HG02981 (cell line): ENCODE data around the gene CMKLR1.

ENCODE experiments used
- ATAC-seq: cut with Tn5 transposase; IDR thresholded peaks from one replicate; pipeline ENCODE4 v1.9.1; 2021; ENCODE audit warnings: mild to moderate bottlenecking, moderate library complexity; ENCODE audit not compliant: unreplicated experiment

CMKLR1 gene

DNA sequence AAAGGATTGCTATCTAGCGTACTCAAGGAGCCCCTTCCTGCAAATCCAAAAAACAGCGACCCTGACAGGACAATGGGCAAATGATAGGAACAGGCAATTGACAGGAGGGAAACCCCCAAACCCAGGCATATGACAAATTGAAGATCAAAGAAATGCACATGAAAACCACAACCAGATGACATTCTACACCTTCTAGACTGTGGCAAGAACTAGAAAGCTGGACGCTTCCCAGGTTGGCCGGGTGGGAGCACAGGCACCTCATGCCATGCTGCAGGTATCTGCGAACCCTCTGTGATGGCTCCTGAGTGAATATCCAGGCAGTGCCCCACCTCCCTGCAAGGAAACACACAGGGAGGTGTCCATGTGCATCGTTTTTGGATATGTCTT is 37.1 kb downstream of the CMKLR1 start:
- ATAC-seq = no peak

DNA sequence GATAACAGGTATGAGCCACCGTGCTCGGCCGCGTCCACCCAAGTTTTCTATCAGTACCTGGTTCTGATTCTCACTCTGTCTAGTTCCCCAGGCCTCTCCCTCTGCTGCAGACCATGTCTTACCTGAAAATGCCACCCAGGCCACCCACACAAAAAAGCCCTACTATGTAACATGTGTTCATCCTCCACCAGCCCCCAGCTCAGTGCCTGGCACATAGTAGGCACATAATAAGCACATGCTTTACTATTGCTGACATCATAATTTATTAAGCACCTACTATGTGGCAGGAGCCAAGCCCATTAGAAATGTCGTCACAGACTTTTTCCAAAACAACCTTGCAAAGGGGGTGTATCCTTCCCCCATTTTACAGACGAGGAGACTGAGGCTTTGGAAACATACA is 37.8 kb downstream of the CMKLR1 start:
- ATAC-seq = no peak

DNA sequence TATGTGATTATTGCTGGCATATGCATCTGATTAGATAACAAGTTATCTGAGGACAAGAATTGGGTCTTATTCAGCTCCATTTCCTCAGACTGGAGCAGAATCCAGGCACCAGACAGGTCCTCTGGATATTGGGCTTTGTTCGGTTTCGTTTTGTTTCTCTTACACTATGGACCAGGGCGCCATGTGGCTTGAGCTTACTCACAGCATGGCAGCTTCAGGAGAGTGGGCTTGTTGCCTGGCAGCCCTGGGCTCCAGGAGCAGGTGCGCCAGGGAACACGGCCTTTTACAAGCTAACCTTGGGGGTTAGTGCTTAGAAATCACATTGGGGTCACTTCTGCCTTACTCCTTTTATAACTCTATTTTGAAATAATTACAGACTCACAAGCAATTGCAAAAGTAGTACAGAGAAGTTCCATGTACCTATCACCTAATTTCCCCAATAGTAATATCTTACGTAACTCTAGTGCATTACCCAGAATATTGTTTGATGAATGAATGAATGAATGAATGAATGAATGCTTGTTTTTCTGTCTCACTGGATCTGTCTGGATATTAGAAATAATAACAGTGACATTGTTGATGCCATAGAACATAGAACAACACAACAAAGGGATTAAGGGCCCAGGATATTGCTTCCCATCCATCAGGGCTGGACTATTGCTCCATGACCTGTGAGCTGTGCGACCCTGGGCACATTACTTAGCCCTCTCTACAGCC is 39.0 kb downstream of the CMKLR1 start:
- no peak for ATAC-seq

DNA sequence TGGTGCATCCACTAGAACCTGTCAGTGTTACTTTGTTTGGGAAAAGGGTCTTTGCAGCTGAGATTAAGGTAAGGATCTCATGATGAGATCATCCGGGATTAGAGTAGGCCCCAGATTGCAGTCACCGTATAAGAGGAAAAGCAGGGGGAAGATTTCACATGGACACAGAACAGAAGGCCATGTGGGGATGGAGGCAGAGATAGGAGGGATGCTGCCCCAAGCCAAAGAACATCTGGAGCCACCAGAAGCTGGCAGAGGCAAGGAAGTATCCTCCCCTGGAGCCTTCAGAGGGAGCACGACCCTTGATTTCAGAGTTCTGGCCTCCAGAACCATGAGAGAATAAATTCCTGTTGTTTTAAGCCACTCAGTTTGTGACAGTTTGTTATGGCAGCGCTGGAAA is 39.6 kb downstream of the CMKLR1 start:
- ATAC-seq = no peak

DNA sequence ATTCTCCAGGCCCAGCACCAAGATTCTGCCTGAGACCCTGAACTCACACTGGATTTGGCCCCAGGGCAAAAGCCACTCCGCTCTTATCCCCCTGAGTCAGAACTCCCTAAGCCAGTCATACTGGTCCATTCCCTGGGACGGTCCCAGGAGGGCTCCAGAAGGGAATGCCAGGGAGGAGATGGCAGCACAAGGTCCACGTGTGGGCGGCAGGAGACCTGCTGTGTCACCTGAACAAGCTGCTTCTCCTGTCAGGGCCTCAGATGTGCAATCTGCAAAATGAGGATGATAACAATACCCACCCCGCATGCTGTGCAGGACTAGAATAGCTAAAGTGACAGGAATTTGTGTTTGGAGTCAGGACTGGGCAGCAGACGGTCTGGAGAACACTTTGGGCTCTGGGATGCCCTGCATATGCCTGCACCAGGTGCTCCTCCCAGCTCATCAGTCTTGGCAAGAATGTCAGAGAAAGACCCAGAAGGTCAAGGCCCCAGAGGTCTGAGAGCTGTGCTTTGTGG is 40.3 kb downstream of the CMKLR1 start:
- ATAC-seq = no peak

DNA sequence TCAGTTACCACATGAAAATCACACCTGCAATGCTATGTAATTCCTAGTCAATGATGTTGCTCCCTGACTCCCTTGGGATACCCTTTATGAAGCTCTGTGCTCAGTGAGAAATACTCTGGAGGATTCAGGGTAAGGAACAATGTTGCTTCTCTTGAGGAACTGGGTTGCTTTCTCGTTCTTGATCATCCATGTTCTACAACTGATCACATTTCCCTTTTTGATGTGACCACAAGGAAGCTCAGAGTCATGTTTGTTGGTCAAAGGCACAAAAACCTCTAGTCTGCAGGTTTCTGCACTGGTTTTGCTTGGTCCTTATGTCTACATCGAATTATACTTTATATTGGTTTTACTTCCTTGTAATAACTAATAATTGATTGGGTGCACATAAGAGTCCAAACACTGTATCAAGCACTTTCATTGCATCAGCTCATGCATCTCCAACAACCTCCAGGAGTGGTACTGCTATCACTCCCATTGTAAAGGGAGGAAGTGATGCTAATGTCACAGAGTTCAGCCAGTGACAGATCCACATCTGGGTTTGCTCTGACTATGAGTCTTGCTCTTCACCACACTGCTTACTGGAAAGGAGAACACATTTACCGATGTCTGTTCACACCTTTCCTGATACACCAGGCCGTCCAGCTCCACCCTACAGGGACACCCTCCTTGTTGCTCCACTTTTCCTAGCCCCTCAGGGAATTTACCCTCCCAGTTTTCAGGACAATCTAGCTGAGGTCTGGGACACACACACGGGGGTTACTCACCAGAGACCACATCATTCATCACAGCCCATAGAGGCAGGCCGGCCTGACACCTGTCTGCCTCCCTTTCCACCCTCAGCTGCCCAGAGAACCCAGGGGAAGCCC is 41.0 kb downstream of the CMKLR1 start:
- no peak for ATAC-seq

DNA sequence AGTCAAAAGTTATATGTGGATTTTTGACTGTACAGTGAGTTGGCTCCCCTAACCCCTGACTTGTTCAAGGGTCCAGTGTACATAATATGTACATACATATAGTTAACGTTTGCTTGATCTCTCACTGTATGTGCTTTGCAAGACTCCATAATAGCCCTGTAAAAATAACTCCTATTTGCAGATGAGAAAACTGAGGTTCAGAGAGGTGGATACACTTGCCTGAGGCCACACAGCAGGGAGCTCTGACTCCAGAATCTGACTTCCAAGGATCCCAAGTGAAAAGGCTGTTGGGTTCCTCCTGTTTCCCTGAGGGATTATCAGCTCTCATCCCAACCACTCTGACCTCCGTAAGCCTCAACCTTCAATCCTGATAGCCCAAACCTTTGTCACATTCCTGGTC is 41.7 kb downstream of the CMKLR1 start:
- no peak for ATAC-seq

DNA sequence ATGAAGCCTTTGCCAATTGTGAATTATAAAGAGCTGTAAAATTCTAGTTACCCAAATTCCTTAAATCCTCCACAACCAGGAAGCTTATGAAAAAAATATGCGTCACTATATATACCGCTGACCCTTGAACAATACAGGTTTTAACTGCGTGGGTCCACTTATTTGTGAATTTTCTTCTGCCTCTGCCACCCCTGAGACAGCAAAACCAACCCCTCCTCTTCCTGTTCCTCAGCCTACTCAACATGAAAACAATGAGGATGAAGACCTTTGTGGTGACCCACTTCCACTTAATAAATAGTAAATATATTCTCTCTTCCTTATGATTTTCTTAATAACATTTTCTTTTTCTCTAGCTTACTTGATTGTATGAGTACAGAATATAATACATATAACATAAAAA is 42.2 kb downstream of the CMKLR1 start:
- ATAC-seq = no peak

DNA sequence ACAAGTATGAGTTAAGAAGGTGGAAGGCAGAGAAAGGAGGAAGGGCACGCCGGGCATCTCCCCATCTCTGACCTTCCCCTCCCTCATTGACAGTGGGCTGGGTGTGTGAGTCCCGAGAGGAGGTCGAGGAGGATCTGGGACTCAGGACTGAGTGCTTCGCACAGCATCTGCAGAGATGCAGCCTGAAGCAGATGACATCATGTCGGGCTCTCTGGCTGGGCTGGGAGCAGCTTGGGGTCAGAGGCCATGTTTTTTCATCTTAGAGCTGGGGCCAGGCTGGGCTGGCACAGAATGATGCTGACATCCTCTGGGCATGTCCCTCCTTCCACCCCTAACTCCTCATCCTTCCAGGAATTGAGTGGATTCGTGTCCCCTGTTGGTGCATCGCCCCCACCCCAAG is 43.5 kb downstream of the CMKLR1 start:
- ATAC-seq = no peak

DNA sequence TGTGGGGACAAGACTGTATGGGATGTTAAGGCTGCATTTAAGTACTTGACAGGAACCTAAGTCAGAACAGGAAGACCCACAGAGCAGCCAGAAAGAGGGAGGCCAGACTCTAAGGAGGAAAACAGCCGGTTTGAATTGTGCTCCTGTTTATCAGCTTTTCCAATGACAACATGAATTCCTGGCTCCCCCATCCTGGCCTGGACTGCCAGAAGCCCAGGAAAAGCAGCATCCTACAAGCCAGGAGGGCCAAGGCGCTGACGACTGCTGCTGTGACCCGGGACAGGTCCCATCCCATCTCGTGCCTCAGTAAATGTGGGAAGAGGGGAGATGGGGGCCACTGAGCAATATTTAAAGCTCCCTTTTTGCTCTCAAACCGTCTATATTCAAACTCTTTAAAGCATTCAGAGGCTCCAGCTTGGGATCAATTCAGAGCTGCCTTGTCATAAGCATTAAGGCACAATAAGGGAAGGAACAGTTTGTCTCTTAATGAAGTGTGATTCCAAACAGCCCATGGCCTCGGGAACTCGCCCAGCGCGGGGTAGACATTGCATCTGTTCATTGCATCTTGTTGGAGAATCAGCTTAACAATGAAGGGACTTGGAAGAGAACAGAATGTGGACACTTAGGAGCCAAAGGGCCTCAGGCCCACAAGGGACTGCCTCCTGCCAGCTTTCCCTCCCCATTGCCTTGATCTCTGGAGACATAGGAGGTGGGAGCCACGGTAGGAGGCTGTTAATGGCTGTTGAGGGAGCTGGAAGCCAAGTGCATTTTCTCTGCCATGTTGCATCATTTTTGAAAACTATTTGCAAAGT is 49.6 kb downstream of the CMKLR1 start:
- ATAC-seq = no peak

DNA sequence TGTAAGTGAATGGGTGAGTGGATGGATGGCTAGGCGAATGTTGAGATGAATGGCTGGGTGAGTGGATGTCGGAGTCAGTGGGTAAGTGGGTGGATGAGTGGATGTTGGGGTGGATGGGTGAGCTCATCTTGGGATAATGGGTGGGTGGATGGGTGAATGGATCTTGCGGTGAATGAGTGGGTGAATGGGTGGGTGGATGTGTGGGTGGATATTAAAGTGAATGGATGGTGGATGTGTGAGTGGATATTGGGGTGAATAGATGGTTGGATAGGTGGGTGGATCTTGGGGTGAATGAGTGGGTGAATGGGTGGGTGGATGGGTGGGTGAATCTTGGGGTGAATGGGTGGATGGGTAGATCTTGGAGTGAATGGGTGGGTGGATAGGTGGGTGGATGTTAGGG is 51.9 kb downstream of the CMKLR1 start:
- no peak for ATAC-seq

DNA sequence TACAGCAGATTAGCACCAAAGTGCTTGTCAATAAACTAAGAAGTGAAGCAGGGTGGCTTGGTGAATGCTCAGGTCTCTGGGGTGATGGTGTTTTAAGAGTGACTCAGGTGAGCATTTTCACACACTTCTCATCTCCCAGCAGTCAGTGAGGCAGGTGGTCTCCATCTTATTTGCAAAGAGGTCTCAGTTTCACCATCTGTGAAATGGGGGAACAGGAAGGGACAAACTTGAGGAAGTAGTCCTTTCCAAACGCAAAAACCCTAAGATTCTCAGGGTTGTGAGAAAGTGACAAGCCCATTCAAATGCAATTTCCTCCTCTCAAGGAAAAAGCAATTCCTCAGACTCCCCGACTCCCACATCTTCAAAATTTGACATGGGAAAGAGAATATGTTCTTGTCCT is 54.1 kb downstream of the CMKLR1 start:
- no peak for ATAC-seq

DNA sequence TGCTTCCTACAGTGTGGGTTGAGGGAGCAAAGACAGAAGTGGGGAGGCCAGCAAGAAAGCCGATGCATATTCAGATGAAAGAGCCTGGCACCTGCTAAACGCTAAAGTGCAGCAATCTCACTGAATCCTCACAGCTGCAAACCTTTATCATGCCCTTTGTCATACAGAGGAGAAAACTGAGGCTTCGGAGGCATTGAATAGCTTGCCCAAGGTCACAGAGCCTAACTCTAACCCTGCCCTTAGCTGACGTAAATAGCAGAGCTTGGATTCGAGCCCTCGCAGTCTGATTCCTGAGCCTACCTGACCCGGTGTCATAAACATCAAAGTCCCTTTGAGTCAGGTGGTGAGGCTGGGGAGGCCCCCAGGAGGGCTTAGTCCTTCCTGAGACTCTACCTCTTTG is 54.9 kb downstream of the CMKLR1 start:
- ATAC-seq = no peak

DNA sequence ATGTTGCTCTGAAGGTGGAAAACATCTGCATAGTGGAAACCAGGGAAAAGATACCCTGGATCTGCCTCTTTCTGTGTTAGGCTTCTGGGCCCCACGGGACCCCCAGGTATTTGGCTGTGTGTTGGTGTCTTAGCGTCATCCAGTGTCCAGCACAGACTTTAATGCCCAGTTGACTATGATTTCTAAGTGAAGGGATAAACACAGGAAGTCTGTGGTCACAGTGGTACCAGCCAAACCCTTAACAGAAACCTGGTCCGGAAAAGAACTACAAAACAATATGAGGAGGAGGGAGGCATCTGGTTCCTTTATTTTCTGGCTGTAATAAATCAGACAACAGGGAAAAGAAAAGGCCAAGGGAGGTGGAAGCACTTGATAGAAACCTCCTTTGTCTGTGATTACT is 56.4 kb downstream of the CMKLR1 start:
- ATAC-seq = no peak

DNA sequence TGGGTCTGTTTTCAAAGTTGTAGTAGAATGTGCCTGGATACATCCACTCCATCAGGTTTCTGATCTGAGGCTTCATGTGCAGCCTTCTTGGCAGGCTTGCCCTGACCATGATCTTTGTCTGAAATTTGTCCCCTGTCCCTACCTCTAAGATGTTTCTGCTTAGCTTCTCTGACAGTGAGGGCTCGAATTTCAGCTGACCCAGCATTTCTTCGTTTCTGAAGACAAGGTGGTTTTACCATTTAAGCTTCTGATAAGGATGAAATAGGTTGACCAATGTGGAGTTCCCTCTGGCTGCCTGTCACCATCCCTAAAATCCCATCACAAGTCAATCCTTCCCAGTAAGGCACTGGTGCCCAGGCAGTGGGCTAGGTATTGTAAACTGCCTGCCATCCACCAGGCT is 57.0 kb downstream of the CMKLR1 start:
- no peak for ATAC-seq

DNA sequence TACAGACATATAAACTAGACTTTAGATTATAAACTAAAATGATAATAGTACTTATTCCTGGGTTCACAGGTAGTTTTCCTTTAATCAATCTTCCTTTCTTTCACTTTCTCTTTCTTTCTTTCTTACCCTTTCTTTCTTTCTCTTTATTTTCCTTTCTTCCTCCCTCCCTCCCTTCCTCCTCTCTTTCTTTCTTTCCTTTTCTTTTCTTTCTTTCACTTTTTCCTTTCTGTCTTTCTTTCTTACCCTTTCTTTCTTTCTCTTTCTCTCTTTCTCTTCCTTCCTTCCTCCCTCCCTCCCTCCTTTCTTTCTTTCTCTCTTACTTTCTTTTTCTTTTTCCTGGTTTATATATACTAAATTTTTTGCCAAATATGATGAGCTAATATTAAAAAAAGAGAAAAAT is 61.5 kb downstream of the CMKLR1 start:
- no peak for ATAC-seq

DNA sequence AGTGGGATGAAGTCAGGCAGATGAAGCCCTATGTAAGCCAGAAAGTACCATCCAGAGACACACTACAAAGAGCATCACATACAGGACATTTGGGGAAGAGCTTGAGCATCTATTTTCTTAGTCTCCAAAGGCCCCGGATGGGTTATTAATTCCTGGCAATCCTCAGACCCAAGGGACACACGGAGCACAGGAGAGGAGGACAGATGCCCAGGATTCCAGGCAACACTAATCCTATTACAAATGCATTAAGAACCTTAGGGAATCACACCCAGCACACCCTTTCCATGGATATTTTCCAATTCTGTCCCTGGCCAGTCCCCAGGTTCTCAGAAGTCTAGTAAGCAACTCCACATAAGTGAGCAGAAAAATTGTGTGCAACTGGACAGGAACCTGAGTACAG is 65.9 kb downstream of the CMKLR1 start:
- no peak for ATAC-seq

DNA sequence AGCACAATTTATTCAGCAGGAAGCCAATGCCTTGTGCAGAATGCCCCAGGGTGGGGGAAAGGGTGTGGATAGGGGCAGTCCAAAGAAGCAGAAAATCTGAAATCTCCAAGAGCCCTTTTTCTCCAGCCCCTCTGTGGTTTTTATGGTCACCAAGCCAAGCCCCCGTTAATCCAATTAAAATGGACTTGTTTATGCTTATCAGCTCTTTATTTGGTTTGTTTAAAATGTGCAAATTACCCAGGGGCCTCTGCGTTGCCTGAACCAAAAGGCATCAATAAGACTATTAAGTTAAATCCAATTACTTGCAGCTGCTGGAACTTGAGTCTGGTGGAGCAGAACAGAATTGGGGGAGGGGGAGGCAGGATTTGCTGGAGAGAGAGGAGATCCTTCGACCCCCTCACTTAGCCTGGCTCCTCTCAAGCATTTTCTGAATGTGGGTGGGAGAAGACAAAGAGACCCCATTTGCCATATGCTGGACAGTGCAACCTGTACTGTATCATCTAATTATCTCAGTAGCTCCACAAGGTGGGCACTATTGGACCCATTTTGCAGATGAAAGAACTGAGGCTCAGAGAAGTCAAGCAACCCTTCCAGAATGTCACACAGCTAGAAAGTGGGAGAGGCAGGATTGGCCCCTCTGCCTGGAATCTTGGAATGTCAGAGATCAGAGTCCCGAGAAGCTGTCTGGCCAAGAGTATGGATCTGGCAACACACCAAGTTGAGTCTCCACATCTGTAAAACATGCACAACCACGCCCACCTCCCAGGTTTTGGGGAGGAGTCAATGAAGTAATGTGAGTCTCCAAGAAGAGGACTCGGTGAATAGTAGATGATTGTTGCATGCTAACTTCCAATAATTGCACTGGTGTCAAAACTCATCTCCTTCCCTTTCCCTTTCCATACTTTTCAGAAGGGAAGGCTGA is 66.9 kb downstream of the CMKLR1 start:
- ATAC-seq = no peak

DNA sequence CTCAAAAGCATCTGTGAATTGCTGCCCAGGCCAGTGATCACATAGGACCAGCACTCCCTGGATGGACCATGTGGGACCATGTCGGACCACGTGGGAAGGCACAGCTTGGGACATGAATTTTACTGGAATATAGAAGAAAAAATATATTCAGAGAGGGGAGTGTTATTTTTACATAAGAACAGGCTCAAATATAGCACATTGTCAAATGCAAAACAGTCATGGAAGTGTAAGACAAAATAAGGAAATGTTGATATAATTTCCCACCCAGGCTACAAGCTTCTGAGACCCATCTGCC is 68.3 kb downstream of the CMKLR1 start:
- ATAC-seq = no peak

DNA sequence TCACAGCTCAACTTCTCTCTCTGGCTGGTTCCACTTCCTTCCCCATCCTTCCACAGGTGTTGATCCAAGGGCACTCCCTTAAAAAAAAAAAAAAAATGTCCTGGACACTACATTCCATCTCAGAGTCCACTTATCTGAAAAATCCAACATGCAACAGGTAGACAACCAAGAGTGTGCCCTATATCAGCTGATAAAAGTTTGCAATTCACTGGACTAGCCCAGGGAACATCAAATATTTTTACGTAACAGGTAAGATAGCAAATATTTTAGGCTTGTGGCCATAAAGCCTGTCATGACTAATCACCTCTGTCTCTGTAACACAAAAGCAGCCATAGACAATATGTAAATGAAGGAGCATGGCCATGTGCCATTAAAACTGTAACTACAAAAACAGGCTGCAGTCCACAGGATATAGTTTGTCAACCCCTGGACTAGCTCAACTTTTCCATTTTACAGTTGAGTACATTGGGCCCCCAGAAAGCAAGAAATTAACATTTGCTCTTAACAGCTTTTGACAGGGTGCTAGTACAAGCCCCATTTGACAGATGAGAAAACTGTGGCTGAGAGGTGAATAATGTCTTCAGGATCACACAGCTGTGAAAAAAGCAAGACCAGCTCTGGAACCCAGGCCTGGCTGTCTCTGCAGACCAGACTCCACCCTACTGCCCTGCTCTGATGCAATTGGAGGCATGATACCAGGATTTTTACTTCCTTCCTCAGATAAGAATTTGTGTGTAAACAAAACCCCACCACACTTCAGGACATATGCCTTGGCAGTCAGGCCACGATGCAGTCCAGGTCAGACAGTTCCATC is 68.9 kb downstream of the CMKLR1 start:
- no peak for ATAC-seq
